K562 (cell line): Measurements from ENCODE around the gene TEDC1. TPM values are rescaled to one million over a fixed set of nuclear protein-coding genes. Genes with fewer than 3 reads are reported as not detected.

Source experiments
- ATAC-seq: fragments of 200-7000 bp; cut with Tn5 transposase; 3 replicates; pipeline ENCODE4 v1.9.1; 2020; ENCODE audit warnings: moderate library complexity
- BruUV-seq: library from RNA; stranded (reverse); fragments of 400-500 nt; replicated peaks from 2 replicates; lab custom pipeline; 2021; lab: Mats Ljungman, UMichigan
- CTCF ChIA-PET: fragments of 300-600 bp; formaldehyde crosslinking; extraction: SDS; loops from one replicate; lab custom pipeline; 2021; ENCODE audit warnings: low intra/inter-chr PET ratio; lab: Yijun Ruan, JAX
- POLR2A ChIA-PET: fragments of 300-600, 350-650 bp; sonication (Branson Sonifier 250); formaldehyde crosslinking; extraction: SDS; loops from one replicate; lab custom pipeline; 2021; ENCODE audit warnings: antibody characterized with exemption, inconsistent platforms; lab: Yijun Ruan, JAX
- DNase-seq, 4 experiments: peaks; one replicate each; pipeline versions ENCODE4 v3.0.0 to v3.0.0-alpha.2; 2011 to 2018; ENCODE audit warnings: low spot score in 3 of 4, mixed read lengths in 3 of 4; ENCODE audit errors: extremely low read depth in 1 of 4
- FAIRE-seq: peaks from 2 replicates; lab custom pipeline; 2011; peaks lifted over from hg19 to GRCh38; lab: Jason Lieb, UNC
- H2AFZ ChIP-seq: 2 replicates; pipeline ENCODE4 v1.6.0; 2011; ENCODE audit warnings: low read depth, low read length, control low read depth, inconsistent platforms
- H3K27ac ChIP-seq: fragments of 200-600 bp; 3 replicates; pipeline ENCODE4 v1.8.0; 2011; ENCODE audit warnings: low read depth, mild to moderate bottlenecking, control low read depth, inconsistent platforms, low read length, moderate library complexity, mixed read lengths; ENCODE audit errors: extremely low read depth
- H3K27me3 ChIP-seq, 2 experiments: fragments of 300-600 bp in 1 of 2; 2 replicates in 1 of 2; 3 replicates in 1 of 2; pipeline versions ENCODE4 v1.6.0 to v1.8.0; 2011; ENCODE audit warnings: inconsistent platforms in 2 of 2, low read length in 2 of 2, mild to moderate bottlenecking in 1 of 2, mixed read lengths in 1 of 2, moderate library complexity in 1 of 2; ENCODE audit not compliant: control insufficient read depth in 2 of 2, insufficient read depth in 2 of 2
- H3K36me3 ChIP-seq: fragments of 300-600 bp; 3 replicates; pipeline ENCODE4 v1.8.0; 2011; ENCODE audit warnings: mild to moderate bottlenecking, low read length, inconsistent platforms; ENCODE audit not compliant: control insufficient read depth, insufficient read depth
- H3K4me1 ChIP-seq, 2 experiments: fragments of 200-600 bp in 1 of 2; replicated peaks in 1 of 2; 2 replicates in 1 of 2; 3 replicates in 1 of 2; pipeline versions ENCODE4 v1.5.1 to v1.8.0; 2011; ENCODE audit warnings: inconsistent platforms in 2 of 2, low read length in 2 of 2, mild to moderate bottlenecking in 1 of 2, mixed read lengths in 1 of 2, moderate library complexity in 1 of 2; ENCODE audit not compliant: control insufficient read depth in 2 of 2, insufficient read depth in 2 of 2
- H3K4me2 ChIP-seq: 2 replicates; pipeline ENCODE4 v1.6.1; 2011; ENCODE audit warnings: low read length, control low read depth, inconsistent platforms, mixed read lengths; ENCODE audit not compliant: insufficient read depth
- H3K4me3 ChIP-seq: fragments of 200-600 bp; sonication (generic), shearing (Covaris generic); 2 replicates; pipeline ENCODE4 v1.5.1; 2016; ENCODE audit warnings: control low read depth, inconsistent platforms
- H3K79me2 ChIP-seq: fragments of 200-600 bp; 3 replicates; pipeline ENCODE4 v1.8.0; 2011; ENCODE audit warnings: low read length, inconsistent platforms; ENCODE audit not compliant: control insufficient read depth, insufficient read depth
- H3K9ac ChIP-seq, 2 experiments: 2 replicates each; pipeline versions ENCODE4 v1.6.0 to v1.6.1; 2011; ENCODE audit warnings: low read depth in 2 of 2, low read length in 2 of 2, control low read depth in 1 of 2, inconsistent platforms in 1 of 2, mild to moderate bottlenecking in 1 of 2, mixed read lengths in 1 of 2; ENCODE audit not compliant: insufficient read depth in 1 of 2
- H3K9me1 ChIP-seq: one replicate; pipeline ENCODE4 v1.6.0; 2011; ENCODE audit warnings: inconsistent platforms, mild to moderate bottlenecking, low read length, moderate library complexity; ENCODE audit not compliant: control insufficient read depth, insufficient read depth
- H3K9me3 ChIP-seq: replicated peaks from 2 replicates; pipeline ENCODE4 v1.5.1; 2011; ENCODE audit warnings: low read depth, low read length, inconsistent platforms; ENCODE audit not compliant: control insufficient read depth, insufficient read depth
- H4K20me1 ChIP-seq: replicated peaks from 2 replicates; pipeline ENCODE4 v1.6.1; 2011; ENCODE audit warnings: low read length, inconsistent platforms, mixed read lengths; ENCODE audit not compliant: control insufficient read depth, insufficient read depth
- FOXK2 ChIP-seq, 2 experiments: fragments of 450-650 bp; IDR thresholded peaks in 1 of 2; conservative IDR thresholded peaks in 1 of 2; 2 replicates each; pipeline ENCODE4 v1.6.1; 2016; ENCODE audit warnings: low read depth in 2 of 2, mild to moderate bottlenecking in 1 of 2
- MAFG ChIP-seq: fragments of 450-650 bp; conservative IDR thresholded peaks from 2 replicates; pipeline ENCODE4 v1.6.1; 2016; ENCODE audit warnings: missing genetic modification characterization, missing compliant biosample characterization
- MEF2D ChIP-seq: conservative IDR thresholded peaks from 2 replicates; pipeline ENCODE4 v1.6.1; 2016; ENCODE audit warnings: low read depth, missing genetic modification characterization, missing compliant biosample characterization
- NONO ChIP-seq, 2 experiments: fragments of 200-400 bp in 1 of 2; fragments of 450-650 bp in 1 of 2; formaldehyde crosslinking in 1 of 2; IDR thresholded peaks; 2 replicates each; pipeline ENCODE4 v1.6.1; 2017; ENCODE audit warnings: low read depth in 2 of 2, mild to moderate bottlenecking in 2 of 2, moderate library complexity in 2 of 2, low read length in 1 of 2
- ZNF354B ChIP-seq: fragments of 250-450 bp; sonication (Bioruptor Pico); IDR thresholded peaks from 2 replicates; pipeline ENCODE4 v1.4.0; 2020
- WGBS: fragments of 100-300 bp; shearing (Covaris generic); methylation state at CpG from one replicate; pipeline ENCODE4 v1.1.6; 2016; ENCODE audit warnings: low coverage, mixed read lengths; ENCODE audit not compliant: insufficient coverage; ENCODE audit errors: missing lambda C conversion rate; 5-methylcytosine and 5-hydroxymethylcytosine counted together
- in situ Hi-C: fragments of 300-500 bp; cut with MboI; formaldehyde crosslinking; loops from 4 replicates; pipeline ENCODE4 v1.15.0; 2018; ENCODE audit warnings: inconsistent platforms, mixed read lengths
- intact Hi-C: fragments of 100-400 bp; cut with micrococcal nuclease; formaldehyde crosslinking; loops from 2 replicates; pipeline ENCODE4 v1.14.2; 2022
- polyA plus RNA-seq, 8 experiments: library from polyadenylated mRNA; depleted of rRNA in 4 of 8; stranded (reverse) in 5 of 8; unstranded in 3 of 8; fragments of >200 nt; fragmentation: Nextera tagmentation in 2 of 8; fragmentation: Illumina TruSeq in 1 of 8; extraction: Ambion mirVana in 2 of 8; extraction: Trizol in 1 of 8; gene quantifications; 2 replicates each; pipeline versions ENCODE4 v1.2.1 to v1.2.3, GENCODE V29; 2011 to 2014; ENCODE audit warnings: inconsistent platforms in 1 of 8, missing spikeins in 1 of 8
- total RNA-seq, 7 experiments: library from RNA; depleted of rRNA in 6 of 7; stranded (reverse); fragments of >200 nt in 6 of 7; fragmentation: Illumina TruSeq in 2 of 7; extraction: Trizol in 2 of 7; gene quantifications; 2 replicates each; pipeline versions ENCODE4 v1.2.1 to v1.2.3, GENCODE V29; 2011 to 2021; ENCODE audit warnings: low replicate concordance in 1 of 7

The TEDC1 gene
- total and polyA plus RNA-seq, 9 of the 15 experiments (the other 6 are each of a cell fraction or from before 2014, with no cell fraction given), result 0.21 to 28.3 (median 5.9) TPM

- TF ChIP-seq MEF2D, result no peak
- TF ChIP-seq FOXK2 (conservative IDR thresholded peaks at IDR 0.05 in 1 of 2, IDR thresholded peaks at IDR 0.05 in 1 of 2; ENCODE audit: low read depth in 2 of 2), result no peak
- no peak for TF ChIP-seq ZNF354B (CRISPR knock-in tag)
- no peak for TF ChIP-seq MAFG (tag)
- TF ChIP-seq NONO (IDR thresholded peaks at IDR 0.05; ENCODE audit: low read depth in 2 of 2, low read length in 1 of 2), result no peak
- TF ChIP-seq, all 486 proteins: peak for 0
- BruUV-seq, result no TSS peak
- Histone ChIP-seq H4K20me1 (no peaks in the 10 kb centered on the region), H3K4me1 (peaks cover 0 to 53% of the 10 kb centered on the region in 2 experiments; a peak in 2 of 5 replicates), H3K4me2 (no peak overlapping the region), H3K27ac (no peak overlapping the region), H3K9me1 (no peaks in the 10 kb centered on the region), H3K27me3 (peaks cover 2 to 36% of the 10 kb centered on the region in 2 experiments; a peak in 2 of 5 replicates), H3K79me2 (no peaks in the 10 kb centered on the region), H3K36me3 (no peaks in the 10 kb centered on the region), H3K4me3 (no peak overlapping the region), H3K9me3 (no peaks in the 10 kb centered on the region), H2AFZ (no peak overlapping the region), H3K9ac (no peak overlapping the region)
- ATAC-seq (no peak), DNase-seq (no peak), FAIRE-seq (no peak)
- POLR2A ChIA-PET, result no interaction called here
- 20% methylated on average over 1 of the region's 24 CpGs for WGBS
- CTCF ChIA-PET, result no interaction called here
- intact Hi-C loops (loop anchor here (5.0 to 10.0 kb wide), 2 partner anchors 54 to 437 kb away; partner anchors contain the start of gene CRIP2), in situ Hi-C loops (no loop called here)
Observed at GRCh38 chr14:105529319-105529568, 38.2 kb downstream of the TEDC1 start.
